NCI-H1694 (cell line): ENCODE results near the gene SCCPDH.
A peak's percentile ranks its signal among the peaks of the same experiment; 100 is the strongest.
"Not testable (repeated sequence)": the region's sequence is repeated elsewhere in the genome, so short reads cannot be mapped to it uniquely, and the experiment has no call there.

ENCODE experiments used
- DNase-seq: peaks from one replicate; lab custom pipeline; 2025; lab: John Stamatoyannopoulos, UW

The SCCPDH gene

DNA sequence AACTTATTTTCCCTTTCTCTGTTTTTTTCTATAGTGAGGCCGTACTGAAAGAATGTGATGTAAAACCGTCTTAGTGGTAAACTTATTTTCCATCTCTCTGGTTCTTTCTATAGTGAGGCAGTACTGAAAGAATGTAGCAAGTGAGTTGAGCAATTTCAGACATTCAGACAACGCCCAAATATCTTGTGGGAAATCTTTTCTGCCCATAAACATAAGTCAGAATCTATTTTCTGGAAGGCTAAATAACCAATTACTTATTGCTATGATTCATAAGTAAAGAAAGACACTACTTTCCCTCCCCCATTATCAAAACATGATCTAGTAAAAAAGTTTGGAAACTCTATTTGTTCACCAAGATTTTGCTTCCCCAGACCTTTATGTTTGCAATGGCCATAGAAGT, 18.8 kb upstream of the SCCPDH start:
- DNase-seq = no peak

DNA sequence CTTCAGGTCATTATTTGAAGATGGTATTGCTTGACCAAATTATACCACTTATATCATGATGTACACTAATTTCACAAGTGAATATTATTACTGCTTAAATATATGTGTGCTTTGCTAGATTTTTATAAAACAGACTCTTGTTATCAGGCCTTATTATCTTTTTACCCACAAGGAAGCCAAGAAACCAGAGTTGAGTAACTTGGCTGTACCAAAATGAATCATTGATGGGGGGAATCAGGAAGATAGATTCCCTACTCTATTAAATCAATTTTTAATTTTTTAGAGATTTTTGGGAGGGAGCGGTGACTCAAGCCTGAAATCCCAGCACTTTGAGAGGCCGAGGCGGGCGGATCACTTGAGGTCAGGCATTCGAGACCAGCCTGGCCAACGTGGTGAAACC, 16.0 kb upstream of the SCCPDH start:
- no peak for DNase-seq

DNA sequence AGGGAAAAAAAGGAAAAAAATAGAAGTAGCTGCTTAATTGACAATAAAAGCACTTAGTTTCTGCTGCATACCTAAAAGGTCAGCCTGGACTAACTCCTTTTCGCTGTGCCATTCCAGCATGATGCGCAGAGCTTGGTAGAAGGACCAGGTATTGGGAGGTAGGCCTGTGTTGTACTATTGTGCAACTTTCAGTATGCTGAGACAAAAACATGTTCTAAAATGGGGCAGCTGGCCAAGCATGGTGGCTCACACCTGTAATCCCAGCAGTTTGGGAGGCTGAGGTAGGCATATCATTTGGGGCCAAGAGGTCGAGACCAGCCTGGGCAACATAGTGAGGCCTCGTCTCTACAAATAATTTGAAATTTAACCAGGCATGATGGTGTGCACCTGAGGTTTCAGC, 15.0 kb upstream of the SCCPDH start:
- DNase-seq = no peak

DNA sequence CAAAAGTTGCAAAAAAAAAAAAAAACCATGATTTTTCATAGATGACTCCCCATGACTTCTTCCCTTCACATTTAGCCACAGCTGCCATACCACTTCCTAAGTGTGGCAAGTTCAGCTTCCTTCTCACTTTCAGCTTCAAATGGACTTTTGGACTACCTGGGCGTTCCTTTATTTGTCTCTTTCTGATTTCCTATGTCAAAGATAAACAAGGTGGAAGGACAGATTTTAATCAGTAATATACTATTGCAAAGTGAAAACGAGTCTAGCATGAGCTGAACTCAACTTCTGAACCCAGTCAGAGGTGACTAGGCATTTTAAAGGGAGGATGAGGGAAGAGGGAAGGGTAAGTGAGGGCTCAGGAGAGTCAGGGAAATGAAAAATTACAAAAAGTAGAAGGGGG, 14.4 kb upstream of the SCCPDH start:
- no peak for DNase-seq

DNA sequence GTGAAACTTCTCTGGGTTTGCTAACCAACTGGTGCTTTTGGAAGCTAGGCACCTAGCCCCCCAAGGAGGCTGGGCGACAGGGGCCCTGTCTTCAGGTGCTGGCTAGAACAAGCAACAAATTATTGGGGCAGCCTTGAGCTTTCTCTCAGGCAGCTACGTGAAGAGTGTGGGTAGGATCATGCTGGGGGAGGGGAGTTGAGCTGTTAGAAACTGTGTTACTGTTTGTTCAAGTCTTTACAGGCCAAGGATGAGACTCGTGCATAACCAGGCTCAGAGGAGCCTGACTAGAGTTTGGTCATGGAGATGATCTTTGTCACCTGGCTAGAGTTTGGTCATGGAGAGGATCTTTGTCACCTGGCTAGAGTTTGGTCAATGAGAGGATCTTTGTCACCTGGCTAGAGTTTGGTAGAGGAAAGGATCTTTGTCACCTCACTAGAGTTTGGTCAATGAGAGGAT, 12.6 kb upstream of the SCCPDH start:
- DNase-seq = no peak

DNA sequence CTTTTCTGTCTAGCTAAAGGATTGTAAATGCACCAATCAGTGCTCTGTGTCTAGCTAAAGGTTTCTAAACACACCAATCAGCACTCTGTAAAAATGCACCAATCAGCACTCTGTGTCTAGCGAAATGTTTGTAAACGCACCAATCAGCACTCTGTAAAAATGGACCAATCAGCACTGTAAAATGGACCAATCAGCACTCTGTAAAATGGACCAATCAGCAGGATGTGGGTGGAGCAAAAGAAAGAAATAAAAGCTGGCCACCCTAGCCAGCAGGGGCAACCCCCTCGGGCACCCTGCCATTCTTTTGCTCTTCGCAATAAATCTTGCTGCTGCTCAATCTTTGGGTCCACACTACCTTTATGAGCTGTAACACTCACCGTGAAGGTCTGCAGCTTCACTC, 11.8 kb upstream of the SCCPDH start:
- DNase-seq = not testable (repeated sequence)

DNA sequence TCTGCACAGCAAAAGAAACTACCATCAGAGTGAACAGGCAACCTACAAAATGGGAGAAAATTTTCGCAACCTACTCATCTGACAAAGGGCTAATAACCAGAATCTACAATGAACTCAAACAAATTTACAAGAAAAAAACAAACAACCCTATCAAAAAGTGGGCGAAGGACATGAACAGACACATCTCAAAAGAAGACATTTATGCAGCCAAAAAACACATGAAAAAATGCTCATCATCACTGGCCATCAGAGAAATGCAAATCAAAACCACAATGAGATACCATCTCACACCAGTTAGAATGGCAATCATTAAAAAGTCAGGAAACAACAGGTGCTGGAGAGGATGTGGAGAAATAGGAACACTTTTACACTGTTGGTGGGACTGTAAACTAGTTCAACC, 4.8 kb upstream of the SCCPDH start:
- DNase-seq = not testable (repeated sequence)

DNA sequence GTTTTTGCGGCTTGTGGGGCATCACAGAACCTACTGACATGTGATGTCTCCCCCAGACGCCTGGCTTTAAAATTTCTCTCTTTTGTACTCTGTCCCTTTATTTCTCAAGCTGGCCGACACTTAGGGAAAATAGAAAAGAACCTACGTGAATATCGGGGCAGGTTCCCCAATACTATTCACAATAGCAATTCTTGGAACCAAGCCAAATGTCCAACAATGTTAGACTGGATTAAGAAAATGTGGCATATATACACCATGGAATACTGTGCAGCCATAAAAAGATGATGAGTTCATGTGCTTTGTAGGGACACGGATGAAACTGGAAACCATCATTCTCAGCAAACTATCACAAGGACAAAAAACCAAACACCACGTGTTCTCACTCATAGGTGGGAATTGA, 3.4 kb upstream of the SCCPDH start:
- DNase-seq = not testable (repeated sequence)

DNA sequence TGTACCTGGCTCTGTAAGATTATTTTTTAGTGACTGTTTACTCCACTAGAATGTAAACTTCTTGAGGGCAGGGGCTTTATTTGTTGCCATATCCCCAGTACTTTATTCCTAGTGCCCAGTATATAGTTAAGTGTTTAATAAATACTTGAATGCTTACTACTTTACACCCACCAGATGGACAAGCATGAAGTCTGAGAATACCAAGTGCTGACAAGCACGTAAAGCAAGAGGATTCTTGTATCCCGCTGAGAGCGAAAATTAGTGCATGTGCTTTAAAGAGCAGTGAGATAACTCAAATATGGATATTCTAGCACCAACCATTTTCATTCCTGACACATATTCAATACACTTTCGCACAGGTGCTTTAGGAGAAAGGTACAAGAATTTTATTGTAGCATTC, 1.5 kb upstream of the SCCPDH start:
- DNase-seq = no peak

DNA sequence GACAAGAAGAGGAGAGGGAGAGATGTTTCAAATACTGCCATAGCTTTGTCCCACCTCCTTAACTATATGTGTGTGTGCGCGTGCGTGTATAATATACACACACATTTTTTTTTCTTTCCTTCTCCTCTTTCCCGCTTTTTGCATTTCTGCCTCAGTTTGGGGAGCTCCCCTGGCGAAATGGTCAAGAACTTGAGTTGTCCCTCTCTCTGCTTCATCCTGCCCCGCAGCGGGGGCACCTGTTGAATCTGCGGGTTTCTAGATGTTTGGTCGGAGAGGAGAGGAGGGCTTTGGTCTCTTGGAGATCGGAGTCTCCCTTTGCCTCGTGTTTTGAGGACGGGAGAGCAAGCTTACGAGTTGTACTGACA, 504 bp downstream of the SCCPDH start:
- peak; percentile 37 for DNase-seq

DNA sequence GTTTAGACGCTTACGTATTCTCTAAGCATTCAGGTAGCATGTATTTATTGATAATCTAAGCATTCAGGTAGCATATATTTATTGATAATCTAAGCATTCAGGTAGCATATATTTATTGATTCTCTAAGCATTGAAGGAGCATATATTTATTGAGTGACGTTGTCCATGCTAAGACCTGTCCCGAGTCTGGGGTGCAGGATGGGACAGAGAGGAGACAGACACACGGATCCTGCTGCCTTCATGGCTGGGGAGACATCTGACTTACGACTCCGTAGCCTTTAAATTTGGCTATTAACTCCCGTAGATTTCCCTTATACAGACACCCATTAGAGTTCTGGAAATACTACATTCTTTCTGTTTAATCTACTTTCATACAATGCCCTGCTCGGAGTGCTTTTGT, 982 bp downstream of the SCCPDH start:
- DNase-seq = no peak

DNA sequence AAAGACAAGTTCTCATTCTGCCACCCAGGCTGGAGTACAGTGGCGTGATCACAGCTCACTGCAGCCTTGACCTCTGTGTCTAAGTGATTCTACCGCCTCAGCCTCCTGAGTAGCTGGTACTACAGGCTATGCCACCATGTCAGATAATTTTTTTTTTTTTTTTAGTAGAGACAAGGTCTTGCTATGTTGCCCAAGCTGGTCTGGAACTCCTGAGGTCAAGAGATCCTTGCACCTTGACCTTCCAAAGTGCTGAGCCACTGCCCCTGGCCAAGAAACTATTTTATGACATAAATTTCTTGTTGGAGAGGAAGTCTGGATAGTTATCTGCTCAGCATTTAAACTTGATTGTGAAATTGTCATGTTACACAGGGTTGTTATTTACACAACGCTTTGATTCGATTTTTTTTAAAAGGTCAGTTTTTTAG, 2.1 kb downstream of the SCCPDH start:
- DNase-seq = no peak

DNA sequence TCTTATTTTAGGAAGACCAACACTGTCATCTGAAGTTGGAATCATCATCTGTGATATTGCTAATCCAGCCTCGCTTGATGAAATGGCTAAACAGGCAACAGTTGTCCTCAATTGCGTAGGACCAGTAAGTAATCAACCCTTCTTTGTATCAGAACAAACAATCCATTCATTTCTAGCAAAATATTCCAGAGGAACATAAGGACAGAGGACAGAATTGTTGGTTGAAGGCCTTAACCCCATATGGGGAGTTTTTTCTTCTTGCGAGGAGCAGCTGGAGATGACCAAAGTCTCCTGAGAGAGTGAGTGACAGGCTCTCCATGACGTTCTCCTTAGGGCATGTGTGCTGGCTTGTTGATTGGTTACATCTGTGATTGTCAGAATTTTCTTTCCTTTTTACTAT, 2.7 kb downstream of the SCCPDH start:
- no peak for DNase-seq

DNA sequence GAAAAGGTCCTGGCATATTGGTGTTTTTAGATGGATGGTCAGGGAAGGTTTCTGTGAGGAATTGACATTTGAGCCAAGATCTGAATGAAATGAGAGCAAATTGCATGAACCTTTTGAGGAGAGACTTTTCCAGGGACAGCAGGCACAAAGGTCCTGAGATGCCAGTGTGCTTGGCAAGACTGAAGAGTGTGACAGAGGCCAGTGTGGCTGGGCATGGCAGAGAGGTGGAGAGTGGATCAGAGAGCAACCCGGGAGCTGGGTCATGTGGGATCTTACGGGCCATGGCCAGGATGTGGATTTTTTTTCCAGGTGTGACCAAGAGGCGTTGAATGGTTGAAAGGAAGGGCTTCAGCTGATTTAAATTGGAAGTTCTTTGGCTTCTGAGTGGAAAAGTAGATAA, 3.4 kb downstream of the SCCPDH start:
- DNase-seq = no peak

DNA sequence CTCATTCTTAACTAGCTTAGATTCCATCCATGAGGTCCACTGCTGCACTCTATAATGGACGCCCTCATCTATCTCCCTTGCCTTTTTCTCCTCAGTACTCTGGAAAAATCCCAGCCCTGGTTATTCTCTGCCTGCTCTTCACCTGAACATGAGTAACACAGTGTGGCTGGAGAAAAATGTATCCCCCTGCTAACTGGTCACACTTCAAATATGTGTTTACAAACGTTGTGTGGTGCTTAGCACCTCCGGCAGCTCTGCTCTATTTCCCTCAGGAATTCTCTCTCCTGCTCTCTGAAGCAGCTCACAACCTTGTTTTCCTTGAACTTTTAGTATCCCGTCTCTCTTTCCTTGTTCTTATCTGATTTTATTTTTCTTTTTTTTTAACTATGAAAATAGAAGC, 4.1 kb downstream of the SCCPDH start:
- no peak for DNase-seq

DNA sequence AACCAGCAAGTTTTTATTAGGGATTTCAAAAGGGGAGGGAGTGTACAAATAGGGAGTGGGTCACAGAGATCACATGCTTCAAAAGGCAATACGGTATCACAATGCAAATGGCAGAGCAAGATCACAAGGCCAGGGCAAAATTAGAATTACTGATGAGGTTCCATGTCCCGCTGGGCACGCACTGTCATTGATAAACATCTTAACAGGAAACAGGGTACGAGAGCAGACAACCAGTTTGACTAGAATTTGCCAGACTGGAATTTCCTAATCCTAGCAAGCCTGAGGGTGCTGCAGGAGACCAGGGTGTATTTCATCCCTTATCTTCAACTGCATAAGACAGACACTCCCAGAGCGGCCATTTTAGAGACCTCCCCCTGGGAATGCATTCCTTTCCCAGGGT, 4.8 kb downstream of the SCCPDH start:
- not testable (repeated sequence) for DNase-seq

DNA sequence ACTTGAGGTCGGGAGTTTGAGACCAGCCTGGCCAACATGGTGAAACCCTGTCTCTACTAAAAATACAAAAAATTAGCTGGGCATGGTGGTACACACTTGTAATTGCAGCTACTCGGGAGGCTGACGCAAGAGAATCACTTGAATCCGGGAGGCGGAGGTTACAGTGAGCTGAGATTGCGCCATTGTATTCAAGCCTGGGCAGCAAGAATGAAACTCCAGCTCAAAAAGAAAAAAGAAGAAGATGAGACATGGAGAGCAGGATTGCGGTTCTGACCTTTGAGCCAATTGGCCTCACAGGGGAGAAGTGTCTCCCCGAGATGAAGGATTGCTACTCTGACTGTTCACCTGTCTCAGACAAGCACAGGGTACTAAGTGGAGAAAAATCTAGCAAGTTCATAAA, 6.6 kb downstream of the SCCPDH start:
- no peak for DNase-seq

DNA sequence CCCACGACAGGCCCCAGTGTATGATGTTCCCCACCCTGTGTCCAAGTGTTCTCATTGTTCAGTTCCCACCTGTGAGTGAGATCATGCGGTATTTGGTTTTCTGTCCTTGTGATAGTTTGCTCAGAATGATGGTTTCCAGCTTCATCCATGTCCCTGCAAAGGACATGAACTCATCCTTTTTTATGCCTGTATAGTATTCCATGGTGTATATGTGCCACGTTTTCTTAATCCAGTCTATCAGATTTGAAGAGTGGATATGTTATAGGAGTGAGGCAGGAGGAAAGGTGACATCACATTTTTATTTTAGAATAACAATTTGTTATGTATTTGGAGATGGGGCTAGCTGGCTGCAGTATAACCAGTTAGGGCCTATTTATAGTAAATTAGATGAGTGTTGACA, 7.7 kb downstream of the SCCPDH start:
- not testable (repeated sequence) for DNase-seq

DNA sequence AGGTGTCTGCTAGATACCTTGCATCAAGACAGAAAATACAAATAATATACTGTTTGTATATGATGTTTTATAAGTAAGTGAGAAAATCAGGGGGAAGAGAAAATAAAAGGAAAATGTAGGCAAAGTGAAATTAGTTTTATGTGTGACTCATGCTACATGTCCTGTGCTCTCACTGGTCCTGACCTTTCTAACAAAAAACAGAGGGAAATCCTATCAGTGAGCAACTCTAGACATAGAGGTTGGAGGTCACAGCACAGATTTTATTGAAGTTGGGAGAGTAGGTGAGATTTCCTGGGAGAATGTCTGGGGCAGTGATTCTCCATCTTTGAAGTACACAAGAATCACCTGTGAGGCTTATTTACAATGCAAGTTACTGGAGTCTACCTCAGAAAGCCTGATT, 9.5 kb downstream of the SCCPDH start:
- no peak for DNase-seq

DNA sequence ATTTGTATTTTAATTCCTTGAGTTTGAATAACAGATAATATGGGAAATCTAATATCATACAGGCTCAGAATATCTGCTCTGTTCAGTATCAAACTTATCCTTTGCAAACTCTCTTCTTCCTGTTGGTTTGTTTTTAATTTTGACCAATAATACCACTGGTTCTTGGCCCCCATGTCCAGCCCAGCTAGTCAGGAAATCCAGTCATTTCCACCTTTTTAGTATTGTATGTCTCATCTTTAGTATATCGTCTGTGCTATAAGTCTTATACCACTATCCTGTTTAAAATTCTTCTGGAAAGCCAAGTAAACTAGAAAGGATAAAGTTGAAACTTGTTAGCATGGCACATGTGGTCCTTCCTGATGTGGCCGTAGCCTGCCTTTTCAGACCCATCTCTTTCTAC, 10.7 kb downstream of the SCCPDH start:
- no peak for DNase-seq

DNA sequence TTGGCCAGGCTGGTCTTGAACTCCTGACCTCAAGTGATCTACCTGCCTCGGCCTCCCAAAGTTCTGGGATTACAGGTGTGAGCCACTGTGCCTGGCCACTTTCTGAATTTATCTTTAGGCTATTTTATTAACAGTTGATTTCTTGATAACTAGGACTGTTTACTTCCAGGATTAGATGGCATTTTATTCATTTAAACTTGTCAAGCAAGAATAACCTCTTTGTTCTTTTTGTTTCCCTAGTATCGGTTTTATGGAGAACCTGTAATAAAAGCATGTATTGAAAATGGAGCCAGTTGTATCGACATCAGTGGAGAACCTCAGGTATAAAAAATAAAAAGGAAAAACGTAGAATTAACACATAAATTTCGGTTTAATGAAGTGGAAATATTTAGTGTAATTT, 11.5 kb downstream of the SCCPDH start:
- no peak for DNase-seq

DNA sequence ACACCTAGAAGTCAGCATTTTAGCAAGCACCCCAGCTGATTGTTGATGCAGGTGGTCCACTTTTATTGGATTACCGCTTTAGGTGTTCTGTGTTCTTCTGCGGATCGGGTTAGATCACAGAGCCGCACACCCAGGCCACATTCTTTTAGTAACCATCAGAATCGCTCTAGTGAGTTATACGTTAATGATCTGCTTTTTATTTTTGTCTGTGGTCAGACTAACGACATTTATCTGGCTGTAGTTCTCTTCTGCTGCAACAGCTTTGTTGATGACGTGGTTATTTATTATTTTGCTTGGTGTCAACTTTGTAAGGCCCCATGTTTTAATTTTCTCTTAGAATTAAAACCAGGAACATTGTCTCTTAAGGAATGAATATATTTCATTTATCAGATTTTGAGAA, 18.2 kb downstream of the SCCPDH start:
- no peak for DNase-seq

DNA sequence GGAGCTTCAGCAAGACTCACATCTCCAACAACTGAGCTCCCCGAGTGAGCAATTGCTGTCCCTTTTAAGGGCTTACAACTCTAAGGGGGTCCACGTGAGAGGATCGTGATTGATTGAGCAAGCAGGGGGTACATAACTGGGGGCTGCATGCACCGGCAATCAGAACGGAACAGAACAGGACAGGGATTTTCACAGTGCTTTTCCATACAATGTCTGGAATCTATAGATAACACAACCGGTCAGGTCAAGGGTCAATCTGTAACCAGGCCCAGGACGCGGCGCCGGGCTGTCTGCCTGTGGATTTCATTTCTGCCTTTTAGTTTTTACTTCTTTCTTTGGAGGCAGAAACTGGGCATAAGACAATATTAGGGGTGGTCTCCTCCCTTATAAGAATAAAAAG, 21.9 kb downstream of the SCCPDH start:
- DNase-seq = not testable (repeated sequence)

DNA sequence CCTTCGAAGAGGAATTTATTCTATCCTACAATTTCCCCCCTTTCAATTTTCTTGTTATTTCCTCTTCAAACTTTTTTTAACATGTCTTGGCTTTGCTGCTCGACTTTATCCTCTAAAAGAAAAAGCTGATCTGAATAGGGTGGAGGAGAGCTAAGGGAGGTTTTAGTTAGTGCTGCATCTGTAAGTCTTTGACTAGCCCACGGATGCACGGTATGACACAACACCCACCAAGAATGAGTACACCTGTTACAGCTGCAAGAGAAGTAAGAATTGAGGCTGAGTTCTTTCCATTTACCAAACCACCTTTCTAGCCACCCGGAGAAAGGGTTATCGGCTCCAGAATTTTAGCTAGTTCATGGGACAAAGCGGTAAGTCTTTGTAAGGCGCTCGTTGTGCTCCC, 23.8 kb downstream of the SCCPDH start:
- DNase-seq = no peak

DNA sequence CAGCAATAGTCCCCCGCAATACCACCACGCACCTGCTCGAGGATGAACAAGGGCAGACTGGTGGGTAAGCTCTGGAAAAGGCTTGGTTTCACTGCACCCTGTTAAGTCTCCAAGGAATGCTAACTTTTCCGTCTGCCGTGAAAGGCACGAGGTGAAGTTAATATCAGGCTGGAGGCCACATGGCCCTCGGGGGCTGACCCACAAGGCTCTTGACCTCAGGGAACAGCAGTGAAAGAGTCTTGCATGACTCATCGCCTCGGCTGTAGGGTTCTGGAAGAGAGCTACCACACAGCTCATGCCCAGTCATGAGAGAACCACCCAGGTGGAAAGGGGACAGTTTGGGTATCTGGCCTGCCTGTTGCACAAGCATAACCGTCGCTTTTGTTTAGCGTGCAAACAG, 24.7 kb downstream of the SCCPDH start:
- DNase-seq = no peak
